ENCODE results near the gene RBM10.

DNA sequence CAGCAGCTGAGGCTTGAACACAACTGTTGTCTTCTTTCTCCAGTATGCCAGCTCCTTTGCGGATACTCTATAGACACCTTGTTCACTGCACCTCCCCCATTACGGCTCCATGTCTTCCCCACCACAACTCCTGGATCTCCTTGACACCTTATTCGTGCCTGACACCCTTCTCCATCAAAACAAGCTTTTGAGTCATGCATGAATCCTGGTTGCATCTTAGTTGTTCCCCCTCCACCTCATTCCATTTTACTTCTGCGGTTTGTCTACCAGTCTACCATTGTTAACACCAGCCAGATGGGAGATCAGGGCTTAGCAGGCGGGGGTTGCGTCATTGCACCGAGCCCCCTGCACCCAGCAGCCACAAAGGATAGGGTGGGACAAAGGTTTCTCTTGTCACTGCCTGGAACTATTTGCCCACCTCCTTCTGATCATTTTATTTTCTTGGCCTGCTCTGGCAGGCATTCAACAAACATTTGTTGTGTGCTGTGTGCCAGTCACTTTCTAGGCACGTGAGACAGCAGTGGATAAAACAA lies 71.4 kb downstream of the RBM10 start:
- TF ChIP-seq CTCF (IDR thresholded peaks at IDR 0.05 in 2 of 3, conservative IDR thresholded peaks at IDR 0.05 in 1 of 3; ENCODE audit: borderline replicate concordance in 1 of 3, insufficient read depth in 1 of 3, low read depth in 2 of 3, low read length in 2 of 3) (no peak), CBX3 (IDR thresholded peaks at IDR 0.05; ENCODE audit: low read depth) (no peak), TCF7L2 (IDR thresholded peaks at IDR 0.05; ENCODE audit: borderline replicate concordance, extremely low read depth, insufficient read depth, insufficient read length) (no peak), EGR1 (IDR thresholded peaks at IDR 0.05; ENCODE audit: low read depth) (no peak), SIN3A (IDR thresholded peaks at IDR 0.05; ENCODE audit: low read depth) (no peak), JUND (IDR thresholded peaks at IDR 0.05) (no peak), MAX (IDR thresholded peaks at IDR 0.05) (no peak), EZH2 (IDR thresholded peaks at IDR 0.05) (no peak)
